Body of pancreas (tissue), 4 donors: ENCODE results near the gene PCIF1. TPM values are rescaled to one million over a fixed set of nuclear protein-coding genes. Genes with fewer than 3 reads are reported as not detected.
A peak's percentile ranks its signal among the peaks of the same experiment; 100 is the strongest.

ENCODE experiments used
- ATAC-seq: fragments of 150-250 bp; one replicate; pipeline ENCODE4 v1.9.1; 2016
- DNase-seq, 4 donors: peaks; one replicate each; pipeline ENCODE4 v3.0.0-alpha.2; 2019
- H3K27ac ChIP-seq, 4 donors: fragments of 200-600 bp; sonication (generic); 1 replicate in 3 of 4; 2 replicates in 1 of 4; pipeline versions ENCODE4 v1.5.1 to v1.6.1; 2016 to 2019; ENCODE audit warnings: mild to moderate bottlenecking in 1 of 4, mixed read lengths in 1 of 4, moderate library complexity in 1 of 4
- H3K27me3 ChIP-seq, 2 donors: fragments of 200-600 bp; sonication (generic); one replicate each; pipeline ENCODE4 v1.6.0; 2016; ENCODE audit warnings: mild to moderate bottlenecking in 1 of 2
- H3K36me3 ChIP-seq, 2 donors: fragments of 200-600 bp; sonication (generic); replicated peaks in 1 of 2; 2 replicates each; pipeline ENCODE4 v1.5.1; 2016; ENCODE audit warnings: low read depth in 2 of 2; ENCODE audit not compliant: insufficient read depth in 1 of 2
- H3K4me1 ChIP-seq: fragments of 200-600 bp; sonication (generic); one replicate; pipeline ENCODE4 v1.6.0; 2016
- H3K4me3 ChIP-seq, 2 donors: fragments of 200-600 bp; sonication (generic); 1 replicate in 1 of 2; 2 replicates in 1 of 2; pipeline ENCODE4 v1.5.1; 2016 to 2019
- H3K9me3 ChIP-seq, 3 donors: fragments of 200-600 bp; sonication (generic); 1 replicate in 2 of 3; 2 replicates in 1 of 3; pipeline ENCODE4 v1.5.1; 2016
- POLR2A ChIP-seq, 3 donors: fragments of 450-650 bp; IDR thresholded peaks; one replicate each; pipeline ENCODE4 v1.6.1; 2016; ENCODE audit warnings: antibody characterized with exemption in 3 of 3, mild to moderate bottlenecking in 2 of 3
- WGBS, 2 donors: methylation state at CpG; one replicate each; pipeline ENCODE4 v1.1.5; 2017; 5-methylcytosine and 5-hydroxymethylcytosine counted together
- intact Hi-C: fragments of 100-400 bp; cut with DNase I; formaldehyde crosslinking; loops from one replicate; pipeline ENCODE4 v1.15.1; 2023
- total RNA-seq, 2 donors: library from RNA; depleted of rRNA; stranded (reverse); fragments of >200 nt; gene quantifications; one replicate each; pipeline ENCODE4 v1.1.0, GENCODE V29; 2016
- TF ChIP-seq, protein P1 (sequence below), 7 experiments: fragments of 450-650 bp in 4 of 7; fragments of 200-600 bp in 3 of 7; sonication (generic) in 3 of 7; IDR thresholded peaks; one replicate each; pipeline ENCODE4 v1.5.1; 2016 to 2019; ENCODE audit warnings: antibody characterized with exemption in 7 of 7

The PCIF1 gene
- total RNA-seq, 2 donors from 2014 or later = 20.2 to 28.7 TPM

DNA sequence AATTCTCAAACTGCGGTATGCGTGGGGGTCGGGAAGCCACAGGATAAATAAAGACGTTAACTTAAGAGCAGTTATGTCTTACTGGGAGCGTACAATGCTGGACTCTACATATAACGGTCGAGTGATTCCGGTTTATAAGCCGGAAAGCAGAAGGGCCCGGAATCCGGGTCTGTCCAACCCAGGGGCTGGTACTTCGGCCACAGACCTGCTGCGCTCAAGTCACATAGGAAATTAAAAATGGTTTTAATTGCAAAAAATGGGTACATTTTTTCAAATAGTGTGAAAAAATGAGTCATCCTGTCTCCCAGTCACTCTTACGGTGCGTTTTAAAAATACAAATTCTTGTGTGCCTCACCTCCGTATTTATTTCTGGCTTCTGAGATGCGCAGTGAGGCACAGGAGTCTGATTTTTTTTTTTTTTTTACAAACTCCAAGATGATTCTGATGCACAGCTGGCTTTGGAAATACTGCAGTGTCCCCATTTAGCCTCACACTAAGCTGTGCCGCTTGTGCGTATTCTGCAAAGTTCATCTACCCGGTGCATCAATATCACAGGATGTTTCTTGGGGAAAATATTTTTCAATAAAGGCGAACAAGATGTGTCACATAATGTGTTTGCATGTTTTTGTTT lies 1.0 kb downstream of the PCIF1 start:
- DNase-seq = no peak
- H3K27me3 ChIP-seq = no peaks in the 10 kb centered on the region
- no peak for TF ChIP-seq POLR2A (IDR thresholded peaks at IDR 0.05)
- TF ChIP-seq, protein P1, sequence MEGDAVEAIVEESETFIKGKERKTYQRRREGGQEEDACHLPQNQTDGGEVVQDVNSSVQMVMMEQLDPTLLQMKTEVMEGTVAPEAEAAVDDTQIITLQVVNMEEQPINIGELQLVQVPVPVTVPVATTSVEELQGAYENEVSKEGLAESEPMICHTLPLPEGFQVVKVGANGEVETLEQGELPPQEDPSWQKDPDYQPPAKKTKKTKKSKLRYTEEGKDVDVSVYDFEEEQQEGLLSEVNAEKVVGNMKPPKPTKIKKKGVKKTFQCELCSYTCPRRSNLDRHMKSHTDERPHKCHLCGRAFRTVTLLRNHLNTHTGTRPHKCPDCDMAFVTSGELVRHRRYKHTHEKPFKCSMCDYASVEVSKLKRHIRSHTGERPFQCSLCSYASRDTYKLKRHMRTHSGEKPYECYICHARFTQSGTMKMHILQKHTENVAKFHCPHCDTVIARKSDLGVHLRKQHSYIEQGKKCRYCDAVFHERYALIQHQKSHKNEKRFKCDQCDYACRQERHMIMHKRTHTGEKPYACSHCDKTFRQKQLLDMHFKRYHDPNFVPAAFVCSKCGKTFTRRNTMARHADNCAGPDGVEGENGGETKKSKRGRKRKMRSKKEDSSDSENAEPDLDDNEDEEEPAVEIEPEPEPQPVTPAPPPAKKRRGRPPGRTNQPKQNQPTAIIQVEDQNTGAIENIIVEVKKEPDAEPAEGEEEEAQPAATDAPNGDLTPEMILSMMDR (IDR thresholded peaks at IDR 0.05) = no peak
- intact Hi-C loops = no loop called here
- 10% methylated on average over 21 of the region's 21 CpGs for WGBS, 2 donors
- peaks cover 3 to 24% of the 10 kb centered on the region in 2 donors for H3K36me3 ChIP-seq
- H3K4me3 ChIP-seq = peak overlapping the region; percentile 5 to 94
- H3K4me1 ChIP-seq = peaks cover 13% of the 10 kb centered on the region
- H3K9me3 ChIP-seq = no peaks in the 10 kb centered on the region
- peak overlapping the region; percentile 59 to 100 (median 99) for H3K27ac ChIP-seq
- peak; percentile 19 for ATAC-seq

DNA sequence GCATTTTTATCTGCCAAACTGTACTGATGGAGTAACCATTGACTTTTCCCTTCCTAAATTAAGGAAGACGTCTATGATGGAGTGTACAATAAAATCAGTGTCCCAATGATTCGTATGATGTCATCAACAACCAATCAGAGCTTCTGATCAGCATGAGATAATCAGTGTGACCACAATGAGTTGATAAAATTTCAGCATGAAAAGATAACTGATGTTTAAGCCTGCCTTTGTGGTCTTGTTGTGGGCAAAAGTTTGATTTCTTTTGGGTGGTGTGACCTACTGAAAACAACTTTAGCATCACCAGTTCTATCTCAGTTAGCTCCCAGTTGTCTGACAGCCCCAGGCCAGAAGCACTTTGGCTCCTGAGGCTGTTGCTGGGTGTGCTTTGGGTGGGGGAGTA lies 3.3 kb downstream of the PCIF1 start:
- Histone ChIP-seq H3K9me3 (no peaks in the 10 kb centered on the region), H3K27ac (no peak overlapping the region), H3K36me3 (peaks cover 3 to 30% of the 10 kb centered on the region in 2 donors), H3K27me3 (no peaks in the 10 kb centered on the region), H3K4me1 (peaks cover 13% of the 10 kb centered on the region), H3K4me3 (no peak overlapping the region)
- no peak for TF ChIP-seq POLR2A (IDR thresholded peaks at IDR 0.05)
- 66 to 76% methylated on average over 2 of the region's 2 CpGs for WGBS, 2 donors
- ATAC-seq (no peak), DNase-seq (no peak)
- intact Hi-C loops = no loop called here

DNA sequence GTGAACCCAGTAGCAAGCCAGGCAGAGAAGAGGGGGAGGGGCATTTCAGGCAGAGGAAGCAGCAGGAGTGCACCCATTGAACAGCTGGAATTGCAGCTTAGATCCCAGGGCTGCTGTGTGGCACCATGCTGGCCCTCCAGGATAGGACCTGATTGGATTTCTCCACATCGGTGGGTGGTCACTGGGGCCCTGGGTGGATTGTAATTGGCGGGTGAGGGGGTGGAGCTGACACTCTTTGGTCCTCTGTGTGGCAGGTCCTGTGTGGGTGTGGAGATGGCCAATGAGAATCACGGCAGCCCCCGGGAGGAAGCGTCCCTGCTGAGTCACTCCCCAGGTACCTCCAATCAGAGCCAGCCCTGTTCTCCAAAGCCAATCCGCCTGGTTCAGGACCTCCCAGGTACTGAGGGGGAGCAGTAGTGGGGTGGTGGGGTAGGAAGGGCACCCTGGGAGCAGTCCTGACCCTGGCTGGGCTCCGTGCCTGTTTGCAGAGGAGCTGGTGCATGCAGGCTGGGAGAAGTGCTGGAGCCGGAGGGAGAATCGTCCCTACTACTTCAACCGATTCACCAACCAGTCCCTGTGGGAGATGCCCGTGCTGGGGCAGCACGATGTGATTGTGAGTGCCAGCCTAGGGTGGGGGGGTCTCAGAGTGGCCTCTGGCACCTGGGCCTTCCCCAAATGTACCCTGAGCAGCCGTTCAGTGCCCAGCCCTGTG lies 4.4 kb downstream of the PCIF1 start:
- ATAC-seq (no peak), DNase-seq (no peak)
- H3K9me3 ChIP-seq = no peaks in the 10 kb centered on the region
- H3K27me3 ChIP-seq = no peaks in the 10 kb centered on the region
- intact Hi-C loops = no loop called here
- peaks cover 3 to 41% of the 10 kb centered on the region in 2 donors for H3K36me3 ChIP-seq
- H3K4me1 ChIP-seq = peaks cover 3% of the 10 kb centered on the region
- H3K27ac ChIP-seq = no peak overlapping the region
- H3K4me3 ChIP-seq = no peak overlapping the region
- TF ChIP-seq, protein P1 (IDR thresholded peaks at IDR 0.05) = no peak
- TF ChIP-seq POLR2A (IDR thresholded peaks at IDR 0.05) = no peak
- WGBS, 2 donors = 87 to 92% methylated on average over 3 to 11 of the region's 13 CpGs

DNA sequence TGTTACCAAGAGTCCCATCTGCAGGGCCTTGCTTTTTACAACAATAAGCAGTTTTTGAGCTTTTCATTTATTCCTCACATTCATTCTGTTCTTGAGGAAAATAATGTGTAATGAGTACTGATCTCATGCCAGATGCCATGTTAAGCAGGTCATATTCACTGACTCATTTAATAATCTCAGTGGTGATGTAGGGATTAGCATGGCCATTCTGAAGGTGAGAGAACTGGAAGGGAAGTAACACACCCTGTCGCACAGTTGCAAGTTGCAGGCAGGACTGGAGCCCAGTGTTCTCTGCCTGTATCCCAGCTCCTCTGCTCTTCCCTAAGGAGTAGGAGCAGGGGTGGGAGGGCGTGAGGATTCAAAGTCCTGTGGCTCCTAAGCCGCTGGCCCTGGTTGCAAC lies 5.6 kb downstream of the PCIF1 start:
- no peak for DNase-seq
- H3K27me3 ChIP-seq = no peaks in the 10 kb centered on the region
- H3K4me3 ChIP-seq = no peak overlapping the region
- no peak overlapping the region for H3K27ac ChIP-seq
- ATAC-seq = no peak
- peaks cover 14% of the 10 kb centered on the region for H3K4me1 ChIP-seq
- WGBS, 2 donors = 77 to 93% methylated on average over 3 of the region's 3 CpGs
- H3K36me3 ChIP-seq = peaks cover 3 to 44% of the 10 kb centered on the region in 2 donors
- H3K9me3 ChIP-seq = no peaks in the 10 kb centered on the region
- TF ChIP-seq, protein P1 (IDR thresholded peaks at IDR 0.05) = no peak
- TF ChIP-seq POLR2A (IDR thresholded peaks at IDR 0.05) = no peak
- intact Hi-C loops = no loop called here

DNA sequence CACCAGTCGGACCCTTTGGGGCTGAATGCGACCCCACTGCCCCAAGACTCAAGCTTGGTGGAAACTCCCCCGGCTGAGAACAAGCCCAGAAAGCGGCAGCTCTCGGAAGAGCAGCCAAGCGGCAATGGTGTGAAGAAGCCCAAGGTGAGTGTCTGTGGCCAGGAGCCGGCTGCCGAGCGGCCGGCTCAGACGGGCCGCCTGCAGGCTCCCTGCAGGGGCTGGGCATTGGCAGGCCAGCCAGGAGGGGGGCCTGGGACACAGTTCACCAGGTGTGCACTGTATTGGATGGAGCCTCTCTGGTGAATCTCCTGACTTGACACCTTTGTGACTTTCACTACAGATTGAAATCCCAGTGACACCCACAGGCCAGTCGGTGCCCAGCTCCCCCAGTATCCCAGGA lies 6.0 kb downstream of the PCIF1 start:
- H3K36me3 ChIP-seq = peaks cover 3 to 44% of the 10 kb centered on the region in 2 donors
- intact Hi-C loops = no loop called here
- no peak overlapping the region for H3K4me3 ChIP-seq
- 89 to 100% methylated on average over 3 to 12 of the region's 13 CpGs for WGBS, 2 donors
- no peaks in the 10 kb centered on the region for H3K9me3 ChIP-seq
- ATAC-seq (no peak), DNase-seq (no peak)
- TF ChIP-seq POLR2A (IDR thresholded peaks at IDR 0.05) = no peak
- TF ChIP-seq, protein P1 (IDR thresholded peaks at IDR 0.05) = no peak
- peaks cover 19% of the 10 kb centered on the region for H3K4me1 ChIP-seq
- H3K27me3 ChIP-seq = no peaks in the 10 kb centered on the region
- no peak overlapping the region for H3K27ac ChIP-seq
